B cell (primary cell): ENCODE measurements around the gene SEZ6L.

Experiments
- EZH2 ChIP-seq: IDR thresholded peaks from 2 replicates; pipeline ENCODE4 v1.6.1; 2012; ENCODE audit warnings: borderline replicate concordance, low read depth, mild to moderate bottlenecking, moderate library complexity, low read length; ENCODE audit not compliant: insufficient read depth, poor library complexity, severe bottlenecking
- TF ChIP-seq, protein P1 (sequence below): fragments of 200-600 bp; IDR thresholded peaks from one replicate; pipeline ENCODE4 v1.8.0; 2022; ENCODE audit warnings: antibody characterized with exemption, mild to moderate bottlenecking

DNA sequence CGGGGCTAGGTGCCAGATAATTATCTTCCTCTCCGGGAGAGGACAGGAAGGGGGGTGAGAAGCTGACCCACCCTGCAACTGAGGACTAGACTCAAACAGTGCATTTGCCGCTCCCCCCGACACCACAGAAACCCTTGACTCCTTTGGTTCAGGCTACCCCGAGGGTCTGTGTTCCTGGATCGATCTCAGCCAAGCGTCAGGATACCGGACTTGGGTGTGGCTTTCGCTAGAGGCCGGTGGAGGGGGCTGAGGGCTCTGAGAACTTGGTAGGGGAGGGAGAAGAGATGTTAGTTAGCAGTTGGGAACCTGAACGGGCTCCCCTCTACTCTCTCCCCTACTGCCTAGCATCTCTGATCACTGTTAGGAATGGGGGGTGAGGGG is 840 bp downstream of the SEZ6L start:
- TF ChIP-seq, protein P1, sequence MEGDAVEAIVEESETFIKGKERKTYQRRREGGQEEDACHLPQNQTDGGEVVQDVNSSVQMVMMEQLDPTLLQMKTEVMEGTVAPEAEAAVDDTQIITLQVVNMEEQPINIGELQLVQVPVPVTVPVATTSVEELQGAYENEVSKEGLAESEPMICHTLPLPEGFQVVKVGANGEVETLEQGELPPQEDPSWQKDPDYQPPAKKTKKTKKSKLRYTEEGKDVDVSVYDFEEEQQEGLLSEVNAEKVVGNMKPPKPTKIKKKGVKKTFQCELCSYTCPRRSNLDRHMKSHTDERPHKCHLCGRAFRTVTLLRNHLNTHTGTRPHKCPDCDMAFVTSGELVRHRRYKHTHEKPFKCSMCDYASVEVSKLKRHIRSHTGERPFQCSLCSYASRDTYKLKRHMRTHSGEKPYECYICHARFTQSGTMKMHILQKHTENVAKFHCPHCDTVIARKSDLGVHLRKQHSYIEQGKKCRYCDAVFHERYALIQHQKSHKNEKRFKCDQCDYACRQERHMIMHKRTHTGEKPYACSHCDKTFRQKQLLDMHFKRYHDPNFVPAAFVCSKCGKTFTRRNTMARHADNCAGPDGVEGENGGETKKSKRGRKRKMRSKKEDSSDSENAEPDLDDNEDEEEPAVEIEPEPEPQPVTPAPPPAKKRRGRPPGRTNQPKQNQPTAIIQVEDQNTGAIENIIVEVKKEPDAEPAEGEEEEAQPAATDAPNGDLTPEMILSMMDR, result no peak
- TF ChIP-seq EZH2, result no peak
